Neuronal stem cell (in vitro differentiated cells): ENCODE measurements around the gene IFNA6.

Experiments used
- DNase-seq: peaks from one replicate; pipeline ENCODE4 v3.0.0-alpha.2; 2013; ENCODE audit warnings: low spot score
- H2AFZ ChIP-seq: one replicate; pipeline ENCODE4 v1.6.1; 2013; ENCODE audit warnings: mild to moderate bottlenecking, low read length, inconsistent platforms
- H2AK5ac ChIP-seq: 2 replicates; pipeline ENCODE4 v1.6.1; 2013; ENCODE audit warnings: low read depth, mild to moderate bottlenecking, inconsistent platforms, low read length, moderate library complexity, mixed read lengths
- H2BK120ac ChIP-seq: 2 replicates; pipeline ENCODE4 v1.6.1; 2013; ENCODE audit warnings: low read depth, mild to moderate bottlenecking, inconsistent platforms, low read length, moderate library complexity, mixed read lengths
- H2BK12ac ChIP-seq: one replicate; pipeline ENCODE4 v1.6.1; 2013; ENCODE audit warnings: low read length, inconsistent platforms
- H2BK15ac ChIP-seq: 2 replicates; pipeline ENCODE4 v1.6.1; 2013; ENCODE audit warnings: mild to moderate bottlenecking, low read length, inconsistent platforms, mixed read lengths
- H2BK5ac ChIP-seq: one replicate; pipeline ENCODE4 v1.6.1; 2013; ENCODE audit warnings: inconsistent platforms, mild to moderate bottlenecking, low read length, moderate library complexity
- H3K14ac ChIP-seq: one replicate; pipeline ENCODE4 v1.6.1; 2013; ENCODE audit warnings: low read length, inconsistent platforms
- H3K18ac ChIP-seq: 2 replicates; pipeline ENCODE4 v1.6.1; 2013; ENCODE audit warnings: low read length, inconsistent platforms
- H3K23ac ChIP-seq: 2 replicates; pipeline ENCODE4 v1.6.1; 2013; ENCODE audit warnings: low read depth, mild to moderate bottlenecking, mixed read lengths, low read length, inconsistent platforms; ENCODE audit not compliant: poor library complexity
- H3K27ac ChIP-seq: replicated peaks from 3 replicates; pipeline ENCODE4 v1.5.1; 2013; ENCODE audit warnings: low read length, inconsistent platforms
- H3K27me3 ChIP-seq, 3 experiments: 2 replicates each; pipeline ENCODE4 v1.6.1; 2013; ENCODE audit warnings: low read length in 3 of 3, mild to moderate bottlenecking in 2 of 3, inconsistent platforms in 1 of 3, low read depth in 1 of 3, mixed read lengths in 1 of 3, moderate library complexity in 1 of 3; ENCODE audit not compliant: control insufficient read depth in 3 of 3, insufficient read depth in 3 of 3
- H3K36me3 ChIP-seq, 2 donors: replicated peaks in 1 of 2; 2 replicates each; pipeline ENCODE4 v1.6.1; 2013; ENCODE audit warnings: low read length in 2 of 2; ENCODE audit not compliant: control insufficient read depth in 2 of 2, insufficient read depth in 2 of 2
- H3K4ac ChIP-seq: 2 replicates; pipeline ENCODE4 v1.6.1; 2013; ENCODE audit warnings: inconsistent platforms, mild to moderate bottlenecking, low read length, moderate library complexity
- H3K4me1 ChIP-seq, 2 donors: 1 replicate in 1 of 2; 2 replicates in 1 of 2; pipeline ENCODE4 v1.6.1; 2013; ENCODE audit warnings: low read length in 2 of 2, low read depth in 1 of 2; ENCODE audit not compliant: control insufficient read depth in 2 of 2, insufficient read depth in 1 of 2
- H3K4me2 ChIP-seq: one replicate; pipeline ENCODE4 v1.6.1; 2013; ENCODE audit warnings: mild to moderate bottlenecking, low read length, inconsistent platforms; ENCODE audit not compliant: insufficient read depth, poor library complexity, severe bottlenecking
- H3K4me3 ChIP-seq, 2 donors: 2 replicates each; pipeline ENCODE4 v1.5.1; 2013; ENCODE audit warnings: low read length in 2 of 2, mild to moderate bottlenecking in 2 of 2, inconsistent platforms in 1 of 2, moderate library complexity in 1 of 2
- H3K79me1 ChIP-seq: one replicate; pipeline ENCODE4 v1.6.1; 2013; ENCODE audit warnings: low read depth, mild to moderate bottlenecking, inconsistent platforms, low read length, moderate library complexity
- H3K9ac ChIP-seq: one replicate; pipeline ENCODE4 v1.6.1; 2013; ENCODE audit warnings: mild to moderate bottlenecking, low read depth, low read length, inconsistent platforms; ENCODE audit not compliant: poor library complexity
- H3K9me3 ChIP-seq, 2 donors: replicated peaks in 1 of 2; 2 replicates each; pipeline versions ENCODE3 to v1.6.1; 2013; ENCODE audit warnings: low read length in 2 of 2, mild to moderate bottlenecking in 2 of 2, inconsistent platforms in 1 of 2, low read depth in 1 of 2, mixed read lengths in 1 of 2, moderate library complexity in 1 of 2; ENCODE audit not compliant: control insufficient read depth in 2 of 2, insufficient read depth in 1 of 2
- H4K8ac ChIP-seq: one replicate; pipeline ENCODE4 v1.6.1; 2013; ENCODE audit warnings: low read depth, mild to moderate bottlenecking, inconsistent platforms, low read length, moderate library complexity
- H4K91ac ChIP-seq: one replicate; pipeline ENCODE4 v1.6.1; 2013; ENCODE audit warnings: low read length, low read depth, mild to moderate bottlenecking, inconsistent platforms; ENCODE audit not compliant: poor library complexity
- WGBS, 2 donors: extraction: QIAGEN DNeasy Blood & Tissue Kit; methylation state at CpG; one replicate each; pipeline ENCODE4 v1.1.7; 2013; ENCODE audit warnings: missing lambda C conversion rate in 2 of 2, mixed read lengths in 1 of 2; ENCODE audit not compliant: insufficient read length in 2 of 2, insufficient replicate concordance in 1 of 2; ENCODE audit errors: extremely low coverage in 2 of 2; 5-methylcytosine and 5-hydroxymethylcytosine counted together

IFNA6 gene

GRCh38 chr9:21357479-21358460 lies 7.1 kb upstream of the IFNA6 start:
- Histone ChIP-seq H3K9ac (no peak overlapping the region), H3K9me3 (no peaks in the 10 kb centered on the region), H3K27me3 (no peaks in the 10 kb centered on the region), H3K4ac (no peak overlapping the region), H3K14ac (no peak overlapping the region), H3K4me2 (no peak overlapping the region), H3K36me3 (no peaks in the 10 kb centered on the region), H3K23ac (no peak overlapping the region), H3K27ac (no peak overlapping the region), H3K4me1 (peaks cover 0 to 2% of the 10 kb centered on the region in 2 donors), H2AFZ (peak overlapping the region; percentile 72), H2BK120ac (no peak overlapping the region), H2BK5ac (no peak overlapping the region), H3K4me3 (no peak overlapping the region), H3K18ac (no peak overlapping the region), H2BK12ac (no peak overlapping the region), H3K79me1 (no peaks in the 10 kb centered on the region), H2BK15ac (no peak overlapping the region), H4K8ac (no peak overlapping the region), H4K91ac (no peak overlapping the region), H2AK5ac (no peak overlapping the region)
- DNase-seq, result no peak
- WGBS, 2 donors, result no CpG with 5 or more reads among the region's 7 CpGs

- H3K14ac ChIP-seq, result no peak overlapping the region
- no peak overlapping the region for H2BK120ac ChIP-seq
- no peak overlapping the region for H4K91ac ChIP-seq
- H3K9ac ChIP-seq, result no peak overlapping the region
- no peak overlapping the region for H3K23ac ChIP-seq
- H2AFZ ChIP-seq, result no peak overlapping the region
- no peak overlapping the region for H3K27ac ChIP-seq
- no peak overlapping the region for H2AK5ac ChIP-seq
- no peaks in the 10 kb centered on the region for H3K36me3 ChIP-seq
- DNase-seq, result no peak
- no CpG with 5 or more reads among the region's 3 CpGs for WGBS, 2 donors
- H2BK15ac ChIP-seq, result no peak overlapping the region
- no peak overlapping the region for H2BK12ac ChIP-seq
- no peak overlapping the region for H3K4ac ChIP-seq
- no peaks in the 10 kb centered on the region for H3K79me1 ChIP-seq
- no peak overlapping the region for H4K8ac ChIP-seq
- no peaks in the 10 kb centered on the region for H3K4me1 ChIP-seq
- H3K4me3 ChIP-seq, result no peak overlapping the region
- no peak overlapping the region for H3K4me2 ChIP-seq
- no peak overlapping the region for H3K18ac ChIP-seq
- peaks cover 0 to 2% (median 0%) of the 10 kb centered on the region in 3 experiments for H3K27me3 ChIP-seq
- H3K9me3 ChIP-seq, result no peaks in the 10 kb centered on the region
- H2BK5ac ChIP-seq, result no peak overlapping the region
Measured at GRCh38 chr9:21348430-21348970, 2.2 kb downstream of the IFNA6 start.

- no peak overlapping the region for H2BK5ac ChIP-seq
- H3K4me1 ChIP-seq, result peaks cover 0 to 3% of the 10 kb centered on the region in 2 donors
- no peak overlapping the region for H3K18ac ChIP-seq
- no peak overlapping the region for H2AK5ac ChIP-seq
- no peak overlapping the region for H3K9ac ChIP-seq
- H4K8ac ChIP-seq, result no peak overlapping the region
- no peak overlapping the region for H3K23ac ChIP-seq
- DNase-seq, result no peak
- H3K27ac ChIP-seq, result no peak overlapping the region
- H3K27me3 ChIP-seq, result peaks cover 0 to 7% (median 0%) of the 10 kb centered on the region in 3 experiments
- no peak overlapping the region for H2BK120ac ChIP-seq
- no peak overlapping the region for H3K4me3 ChIP-seq
- H3K36me3 ChIP-seq, result no peaks in the 10 kb centered on the region
- no peak overlapping the region for H2BK15ac ChIP-seq
- no peak overlapping the region for H3K4me2 ChIP-seq
- no peaks in the 10 kb centered on the region for H3K79me1 ChIP-seq
- no peak overlapping the region for H2AFZ ChIP-seq
- no peak overlapping the region for H4K91ac ChIP-seq
- no peak overlapping the region for H3K14ac ChIP-seq
- no peaks in the 10 kb centered on the region for H3K9me3 ChIP-seq
- no peak overlapping the region for H2BK12ac ChIP-seq
- no CpG with 5 or more reads among the region's 4 CpGs for WGBS, 2 donors
- no peak overlapping the region for H3K4ac ChIP-seq
Measured at GRCh38 chr9:21340735-21341134, 10.0 kb downstream of the IFNA6 start.

- peak overlapping the region; percentile 61 for H2AFZ ChIP-seq
- no peak for DNase-seq
- peaks cover 0 to 25% of the 10 kb centered on the region in 2 donors for H3K36me3 ChIP-seq
- H2BK15ac ChIP-seq, result no peak overlapping the region
- no peak overlapping the region for H2AK5ac ChIP-seq
- no peak overlapping the region for H3K23ac ChIP-seq
- no peak overlapping the region for H4K8ac ChIP-seq
- H2BK5ac ChIP-seq, result no peak overlapping the region
- H3K4me1 ChIP-seq, result peaks cover 6 to 16% of the 10 kb centered on the region in 2 donors
- H3K4me3 ChIP-seq, result no peak overlapping the region
- H4K91ac ChIP-seq, result no peak overlapping the region
- no peak overlapping the region for H3K18ac ChIP-seq
- H3K4ac ChIP-seq, result no peak overlapping the region
- H3K9ac ChIP-seq, result no peak overlapping the region
- H2BK12ac ChIP-seq, result no peak overlapping the region
- peaks cover 5% of the 10 kb centered on the region for H3K79me1 ChIP-seq
- no peak overlapping the region for H2BK120ac ChIP-seq
- no peak overlapping the region for H3K4me2 ChIP-seq
- peaks cover 0 to 7% (median 0%) of the 10 kb centered on the region in 3 experiments for H3K27me3 ChIP-seq
- H3K14ac ChIP-seq, result no peak overlapping the region
- H3K9me3 ChIP-seq, result peaks cover 0 to 5% of the 10 kb centered on the region in 2 donors
- no peak overlapping the region for H3K27ac ChIP-seq
Measured at GRCh38 chr9:21336457-21336856, 14.2 kb downstream of the IFNA6 start.
